GM23338 (cell line): ENCODE measurements around the gene KRT84.

ENCODE experiments used
- CREB1 ChIP-seq: fragments of 250-450 bp; sonication (Bioruptor Pico); IDR thresholded peaks from 2 replicates; pipeline ENCODE4 v1.5.0; 2020; ENCODE audit warnings: low read depth, mild to moderate bottlenecking, moderate library complexity
- EZH2 ChIP-seq: fragments of 200-600 bp; sonication (generic); IDR thresholded peaks from one replicate; pipeline ENCODE4 v1.8.0; 2017; ENCODE audit warnings: antibody characterized with exemption, mild to moderate bottlenecking, low read depth; ENCODE audit not compliant: unreplicated experiment
- EZH2phosphoT487 ChIP-seq: fragments of 200-600 bp; sonication (generic); IDR thresholded peaks from one replicate; pipeline ENCODE4 v1.8.1; 2018; ENCODE audit warnings: antibody characterized with exemption; ENCODE audit not compliant: unreplicated experiment
- JUNB ChIP-seq: IDR thresholded peaks from one replicate; pipeline ENCODE4 v1.6.1; 2016; ENCODE audit warnings: antibody characterized with exemption; ENCODE audit not compliant: unreplicated experiment
- POLR2AphosphoS5 ChIP-seq: IDR thresholded peaks from 2 replicates; pipeline ENCODE4 v1.6.1; 2016; ENCODE audit warnings: antibody characterized with exemption, low read depth
- ZNF114 ChIP-seq: fragments of 250-450 bp; sonication (Bioruptor Pico); IDR thresholded peaks from 2 replicates; pipeline ENCODE4 v1.5.0; 2020; ENCODE audit warnings: mild to moderate bottlenecking, moderate library complexity
- TF ChIP-seq, protein P1 (sequence below), 2 experiments: fragments of 200-600 bp in 1 of 2; sonication (generic) in 1 of 2; conservative IDR thresholded peaks; 2 replicates each; pipeline versions ENCODE4 v1.5.1 to v1.6.1; 2016 to 2017; ENCODE audit warnings: antibody characterized with exemption in 2 of 2, low read depth in 2 of 2, mild to moderate bottlenecking in 2 of 2, moderate library complexity in 1 of 2
- TF ChIP-seq, protein P2 (sequence below): IDR thresholded peaks from one replicate; pipeline ENCODE4 v1.6.1; 2018; ENCODE audit warnings: antibody characterized with exemption; ENCODE audit not compliant: unreplicated experiment
- TF ChIP-seq, protein P3 (sequence below): IDR thresholded peaks from 2 replicates; pipeline ENCODE4 v1.6.1; 2016; ENCODE audit warnings: antibody characterized with exemption

DNA sequence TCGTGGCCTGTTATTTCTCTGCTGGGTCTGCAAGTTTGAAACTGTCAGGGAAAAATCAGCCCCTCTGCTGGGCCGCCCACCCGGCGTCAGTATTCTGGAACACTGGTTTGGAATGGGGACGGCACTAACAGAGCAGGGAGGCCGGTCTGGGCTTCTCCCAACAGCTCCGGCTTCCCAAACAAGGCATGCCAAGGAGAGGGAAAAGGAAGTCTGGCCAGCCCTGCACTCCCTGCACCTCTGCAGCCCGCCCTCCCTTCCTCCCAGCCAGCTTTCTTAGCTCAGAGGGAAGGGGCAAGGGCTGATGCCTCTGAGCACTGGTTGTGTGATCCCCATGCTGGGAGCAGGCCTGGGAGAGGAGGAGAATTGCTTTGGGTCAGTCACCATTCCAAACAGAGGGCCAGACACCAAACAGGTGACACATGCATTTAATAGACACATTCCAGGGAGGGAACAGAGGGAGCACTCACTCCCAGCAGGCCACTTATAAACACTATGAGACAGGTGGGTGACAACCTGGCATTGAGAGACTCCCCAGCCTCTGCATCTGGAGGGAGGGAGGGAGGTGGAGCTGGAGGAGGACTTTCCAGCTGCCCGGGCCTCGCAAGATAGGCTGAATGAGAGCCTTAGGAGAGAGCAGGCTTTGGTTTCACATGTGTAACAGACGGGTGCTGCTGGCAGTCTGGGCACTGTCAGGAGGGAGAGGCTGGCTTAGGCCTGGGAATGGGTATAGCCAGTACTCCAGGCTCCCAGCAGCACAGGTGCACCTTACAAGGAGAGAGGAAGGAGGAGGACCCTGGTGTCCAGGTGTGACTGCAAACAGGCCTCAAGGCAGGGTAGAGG is 38.4 kb upstream of the KRT84 start:
- TF ChIP-seq, protein P1, sequence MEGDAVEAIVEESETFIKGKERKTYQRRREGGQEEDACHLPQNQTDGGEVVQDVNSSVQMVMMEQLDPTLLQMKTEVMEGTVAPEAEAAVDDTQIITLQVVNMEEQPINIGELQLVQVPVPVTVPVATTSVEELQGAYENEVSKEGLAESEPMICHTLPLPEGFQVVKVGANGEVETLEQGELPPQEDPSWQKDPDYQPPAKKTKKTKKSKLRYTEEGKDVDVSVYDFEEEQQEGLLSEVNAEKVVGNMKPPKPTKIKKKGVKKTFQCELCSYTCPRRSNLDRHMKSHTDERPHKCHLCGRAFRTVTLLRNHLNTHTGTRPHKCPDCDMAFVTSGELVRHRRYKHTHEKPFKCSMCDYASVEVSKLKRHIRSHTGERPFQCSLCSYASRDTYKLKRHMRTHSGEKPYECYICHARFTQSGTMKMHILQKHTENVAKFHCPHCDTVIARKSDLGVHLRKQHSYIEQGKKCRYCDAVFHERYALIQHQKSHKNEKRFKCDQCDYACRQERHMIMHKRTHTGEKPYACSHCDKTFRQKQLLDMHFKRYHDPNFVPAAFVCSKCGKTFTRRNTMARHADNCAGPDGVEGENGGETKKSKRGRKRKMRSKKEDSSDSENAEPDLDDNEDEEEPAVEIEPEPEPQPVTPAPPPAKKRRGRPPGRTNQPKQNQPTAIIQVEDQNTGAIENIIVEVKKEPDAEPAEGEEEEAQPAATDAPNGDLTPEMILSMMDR (conservative IDR thresholded peaks at IDR 0.05; ENCODE audit: low read depth in 2 of 2), result no peak
- TF ChIP-seq, protein P2, sequence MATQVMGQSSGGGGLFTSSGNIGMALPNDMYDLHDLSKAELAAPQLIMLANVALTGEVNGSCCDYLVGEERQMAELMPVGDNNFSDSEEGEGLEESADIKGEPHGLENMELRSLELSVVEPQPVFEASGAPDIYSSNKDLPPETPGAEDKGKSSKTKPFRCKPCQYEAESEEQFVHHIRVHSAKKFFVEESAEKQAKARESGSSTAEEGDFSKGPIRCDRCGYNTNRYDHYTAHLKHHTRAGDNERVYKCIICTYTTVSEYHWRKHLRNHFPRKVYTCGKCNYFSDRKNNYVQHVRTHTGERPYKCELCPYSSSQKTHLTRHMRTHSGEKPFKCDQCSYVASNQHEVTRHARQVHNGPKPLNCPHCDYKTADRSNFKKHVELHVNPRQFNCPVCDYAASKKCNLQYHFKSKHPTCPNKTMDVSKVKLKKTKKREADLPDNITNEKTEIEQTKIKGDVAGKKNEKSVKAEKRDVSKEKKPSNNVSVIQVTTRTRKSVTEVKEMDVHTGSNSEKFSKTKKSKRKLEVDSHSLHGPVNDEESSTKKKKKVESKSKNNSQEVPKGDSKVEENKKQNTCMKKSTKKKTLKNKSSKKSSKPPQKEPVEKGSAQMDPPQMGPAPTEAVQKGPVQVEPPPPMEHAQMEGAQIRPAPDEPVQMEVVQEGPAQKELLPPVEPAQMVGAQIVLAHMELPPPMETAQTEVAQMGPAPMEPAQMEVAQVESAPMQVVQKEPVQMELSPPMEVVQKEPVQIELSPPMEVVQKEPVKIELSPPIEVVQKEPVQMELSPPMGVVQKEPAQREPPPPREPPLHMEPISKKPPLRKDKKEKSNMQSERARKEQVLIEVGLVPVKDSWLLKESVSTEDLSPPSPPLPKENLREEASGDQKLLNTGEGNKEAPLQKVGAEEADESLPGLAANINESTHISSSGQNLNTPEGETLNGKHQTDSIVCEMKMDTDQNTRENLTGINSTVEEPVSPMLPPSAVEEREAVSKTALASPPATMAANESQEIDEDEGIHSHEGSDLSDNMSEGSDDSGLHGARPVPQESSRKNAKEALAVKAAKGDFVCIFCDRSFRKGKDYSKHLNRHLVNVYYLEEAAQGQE, result no peak
- no peak for TF ChIP-seq EZH2
- TF ChIP-seq POLR2AphosphoS5, result no peak
- no peak for TF ChIP-seq EZH2phosphoT487
- TF ChIP-seq CREB1, result no peak
- TF ChIP-seq, protein P3, sequence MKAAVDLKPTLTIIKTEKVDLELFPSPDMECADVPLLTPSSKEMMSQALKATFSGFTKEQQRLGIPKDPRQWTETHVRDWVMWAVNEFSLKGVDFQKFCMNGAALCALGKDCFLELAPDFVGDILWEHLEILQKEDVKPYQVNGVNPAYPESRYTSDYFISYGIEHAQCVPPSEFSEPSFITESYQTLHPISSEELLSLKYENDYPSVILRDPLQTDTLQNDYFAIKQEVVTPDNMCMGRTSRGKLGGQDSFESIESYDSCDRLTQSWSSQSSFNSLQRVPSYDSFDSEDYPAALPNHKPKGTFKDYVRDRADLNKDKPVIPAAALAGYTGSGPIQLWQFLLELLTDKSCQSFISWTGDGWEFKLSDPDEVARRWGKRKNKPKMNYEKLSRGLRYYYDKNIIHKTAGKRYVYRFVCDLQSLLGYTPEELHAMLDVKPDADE, result no peak
- TF ChIP-seq ZNF114, result no peak
- TF ChIP-seq JUNB, result no peak
